HFF-Myc (cell line): ENCODE data around the gene MMP3.

Experiments used
- DNase-seq: peaks from one replicate; pipeline ENCODE4 v3.0.0-alpha.2; 2011; ENCODE audit warnings: low read depth; ENCODE audit errors: extremely low read depth
- H3K4me3 ChIP-seq: replicated peaks from 2 replicates; pipeline ENCODE4 v1.5.1; 2011; ENCODE audit warnings: low read depth, mild to moderate bottlenecking, control low read depth, low read length
- TF ChIP-seq, protein P1 (sequence below): IDR thresholded peaks from 2 replicates; pipeline ENCODE4 v1.5.1; 2012; ENCODE audit warnings: mild to moderate bottlenecking, low read depth, low read length, control low read depth; ENCODE audit errors: missing control alignments

Gene MMP3

DNA sequence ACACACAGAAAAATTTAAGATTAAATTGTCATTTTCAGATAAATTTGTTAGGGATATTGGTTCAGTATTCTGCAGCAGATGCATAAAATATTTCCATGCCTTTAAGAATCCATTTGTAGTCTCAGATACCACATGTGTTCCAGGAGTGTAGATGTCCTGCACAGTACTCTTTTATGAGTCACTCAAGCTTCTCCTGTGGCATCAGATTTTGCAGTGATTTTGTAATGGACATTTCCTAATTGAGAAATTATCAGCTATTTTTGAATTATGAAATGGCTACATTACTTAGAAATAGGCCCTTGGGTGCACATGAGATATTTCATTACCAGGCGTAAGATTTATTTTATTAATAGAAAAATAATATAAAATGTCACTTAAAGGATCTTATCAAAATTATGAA is 18.9 kb downstream of the MMP3 start:
- DNase-seq: no peak
- no peak overlapping the region for H3K4me3 ChIP-seq
- TF ChIP-seq, protein P1, sequence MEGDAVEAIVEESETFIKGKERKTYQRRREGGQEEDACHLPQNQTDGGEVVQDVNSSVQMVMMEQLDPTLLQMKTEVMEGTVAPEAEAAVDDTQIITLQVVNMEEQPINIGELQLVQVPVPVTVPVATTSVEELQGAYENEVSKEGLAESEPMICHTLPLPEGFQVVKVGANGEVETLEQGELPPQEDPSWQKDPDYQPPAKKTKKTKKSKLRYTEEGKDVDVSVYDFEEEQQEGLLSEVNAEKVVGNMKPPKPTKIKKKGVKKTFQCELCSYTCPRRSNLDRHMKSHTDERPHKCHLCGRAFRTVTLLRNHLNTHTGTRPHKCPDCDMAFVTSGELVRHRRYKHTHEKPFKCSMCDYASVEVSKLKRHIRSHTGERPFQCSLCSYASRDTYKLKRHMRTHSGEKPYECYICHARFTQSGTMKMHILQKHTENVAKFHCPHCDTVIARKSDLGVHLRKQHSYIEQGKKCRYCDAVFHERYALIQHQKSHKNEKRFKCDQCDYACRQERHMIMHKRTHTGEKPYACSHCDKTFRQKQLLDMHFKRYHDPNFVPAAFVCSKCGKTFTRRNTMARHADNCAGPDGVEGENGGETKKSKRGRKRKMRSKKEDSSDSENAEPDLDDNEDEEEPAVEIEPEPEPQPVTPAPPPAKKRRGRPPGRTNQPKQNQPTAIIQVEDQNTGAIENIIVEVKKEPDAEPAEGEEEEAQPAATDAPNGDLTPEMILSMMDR: no peak

- H3K4me3 ChIP-seq: no peak overlapping the region
- DNase-seq: no peak
- TF ChIP-seq, protein P1: no peak
Observed at GRCh38 chr11:102819491-102819890, 23.9 kb downstream of the MMP3 start.

DNA sequence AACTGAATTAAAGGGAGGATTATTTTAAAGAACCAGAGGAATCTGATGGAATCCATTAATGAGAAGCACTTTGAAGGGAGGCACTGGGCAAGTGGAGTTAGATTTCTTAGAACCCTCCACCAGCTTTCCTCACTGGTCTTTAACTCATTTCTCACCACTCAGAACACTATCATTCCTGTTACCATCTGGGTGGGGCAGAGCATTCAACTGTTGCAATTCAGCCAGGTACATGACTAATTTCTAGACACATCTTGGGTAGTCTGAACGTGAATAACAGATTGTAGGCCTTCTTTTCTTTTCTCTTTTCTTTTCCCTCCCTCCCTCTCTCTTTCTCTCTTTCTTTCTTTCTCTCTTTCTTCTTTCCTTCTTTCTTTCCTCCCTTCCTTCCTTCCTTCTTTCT is 29.9 kb downstream of the MMP3 start:
- no peak overlapping the region for H3K4me3 ChIP-seq
- TF ChIP-seq, protein P1: no peak
- DNase-seq: no peak

- H3K4me3 ChIP-seq: no peak overlapping the region
- no peak for DNase-seq
- TF ChIP-seq, protein P1: no peak
Observed at GRCh38 chr11:102812188-102812587, 31.2 kb downstream of the MMP3 start.

GRCh38 chr11:102810950-102811660 is 32.3 kb downstream of the MMP3 start:
- DNase-seq: peak; percentile 31
- H3K4me3 ChIP-seq: no peak overlapping the region
- TF ChIP-seq, protein P1: peak; percentile 56

DNA sequence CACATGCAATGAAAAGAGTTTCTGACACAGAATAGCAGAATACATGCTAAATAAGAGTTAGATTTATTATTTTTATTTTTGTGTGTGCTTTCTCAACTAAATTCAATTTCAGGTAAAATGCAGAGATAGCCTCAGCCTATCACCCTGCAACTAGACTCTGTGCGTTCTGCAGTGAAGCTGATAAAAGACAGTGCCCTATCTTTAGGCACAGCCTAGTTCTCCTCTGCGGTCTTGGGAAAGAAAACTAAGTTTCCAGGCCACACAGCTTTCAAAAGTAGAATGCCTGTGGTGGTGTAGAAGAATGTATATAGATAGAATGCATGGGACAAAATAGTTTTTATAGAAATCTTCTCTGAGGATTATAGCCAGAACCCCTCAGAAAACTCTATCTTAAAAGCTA is 33.4 kb downstream of the MMP3 start:
- DNase-seq: no peak
- TF ChIP-seq, protein P1: no peak
- no peak overlapping the region for H3K4me3 ChIP-seq

GRCh38 chr11:102807921-102808320 is 35.5 kb downstream of the MMP3 start:
- DNase-seq: no peak
- TF ChIP-seq, protein P1: no peak
- H3K4me3 ChIP-seq: no peak overlapping the region
